IMR-90 (cell line): ENCODE data around the gene AHNAK. TPM values are rescaled to one million over a fixed set of nuclear protein-coding genes. Genes with fewer than 3 reads are reported as not detected.

Source experiments
- ATAC-seq: fragments of 200-7000 bp; cut with Tn5 transposase; 2 replicates; pipeline ENCODE4 v1.9.1; 2020; ENCODE audit warnings: low read depth, mild to moderate bottlenecking, moderate library complexity
- BruUV-seq: library from RNA; stranded (reverse); fragments of 400-500 nt; replicated peaks from 2 replicates; lab custom pipeline; 2021; lab: Mats Ljungman, UMichigan
- CTCF ChIA-PET: fragments of 300-600 bp; formaldehyde crosslinking; extraction: SDS; loops from one replicate; lab custom pipeline; 2021; ENCODE audit warnings: antibody characterized with exemption; lab: Yijun Ruan, JAX
- POLR2A ChIA-PET: fragments of 300-600 bp; sonication (Branson Sonifier 250); formaldehyde crosslinking; loops from one replicate; lab custom pipeline; 2022; ENCODE audit warnings: antibody characterized with exemption; ENCODE audit not compliant: unreplicated experiment; lab: Charles Lee
- DNase-seq: peaks from one replicate; pipeline ENCODE4 v3.0.0; 2013
- H2AFZ ChIP-seq: replicated peaks from 2 replicates; pipeline ENCODE3; 2013; ENCODE audit warnings: low read length, mild to moderate bottlenecking; ENCODE audit not compliant: poor library complexity
- H2AK5ac ChIP-seq: 2 replicates; pipeline ENCODE4 v1.6.1; 2013; ENCODE audit warnings: low read depth, low read length, inconsistent platforms
- H2AK9ac ChIP-seq: replicated peaks from 2 replicates; pipeline ENCODE3; 2013; ENCODE audit warnings: mild to moderate bottlenecking, low read depth, low read length, moderate library complexity; ENCODE audit not compliant: poor library complexity
- H2BK120ac ChIP-seq: 2 replicates; pipeline ENCODE4 v1.6.1; 2013; ENCODE audit warnings: low read depth, low read length, inconsistent platforms
- H2BK15ac ChIP-seq: 3 replicates; pipeline ENCODE4 v1.6.1; 2013; ENCODE audit warnings: low read depth, low read length, inconsistent platforms
- H2BK20ac ChIP-seq: 2 replicates; pipeline ENCODE4 v1.6.1; 2013; ENCODE audit warnings: low read depth, mild to moderate bottlenecking, inconsistent platforms, low read length, moderate library complexity
- H2BK5ac ChIP-seq: 2 replicates; pipeline ENCODE4 v1.6.1; 2013; ENCODE audit warnings: mild to moderate bottlenecking, low read depth, low read length, inconsistent platforms; ENCODE audit not compliant: poor library complexity, severe bottlenecking
- H3K14ac ChIP-seq: replicated peaks from 2 replicates; pipeline ENCODE4 v1.6.1; 2013; ENCODE audit warnings: low read depth, low read length, inconsistent platforms
- H3K18ac ChIP-seq: 2 replicates; pipeline ENCODE4 v1.6.1; 2013; ENCODE audit warnings: low read depth, low read length, control low read depth
- H3K23ac ChIP-seq: 2 replicates; pipeline ENCODE4 v1.6.1; 2013; ENCODE audit warnings: low read depth, low read length, inconsistent platforms
- H3K27ac ChIP-seq: 2 replicates; pipeline ENCODE4 v1.5.1; 2013; ENCODE audit warnings: mild to moderate bottlenecking, control low read depth, low read length; ENCODE audit not compliant: insufficient read depth
- H3K27me3 ChIP-seq: 2 replicates; pipeline ENCODE4 v1.6.1; 2013; ENCODE audit warnings: low read length; ENCODE audit not compliant: control insufficient read depth, insufficient read depth
- H3K36me3 ChIP-seq: 2 replicates; pipeline ENCODE4 v1.6.1; 2013; ENCODE audit warnings: low read length, mixed read lengths; ENCODE audit not compliant: control insufficient read depth, insufficient read depth
- H3K4ac ChIP-seq: 2 replicates; pipeline ENCODE4 v1.6.1; 2013; ENCODE audit warnings: low read depth, low read length, inconsistent platforms
- H3K4me1 ChIP-seq: 2 replicates; pipeline ENCODE4 v1.6.1; 2013; ENCODE audit warnings: low read length, mixed read lengths; ENCODE audit not compliant: control insufficient read depth, insufficient read depth
- H3K4me2 ChIP-seq: 2 replicates; pipeline ENCODE4 v1.6.1; 2013; ENCODE audit warnings: low read depth, mild to moderate bottlenecking, control low read depth, low read length, moderate library complexity
- H3K4me3 ChIP-seq: 2 replicates; pipeline ENCODE4 v1.5.1; 2013; ENCODE audit warnings: low read depth, mild to moderate bottlenecking, control low read depth, low read length, moderate library complexity; ENCODE audit not compliant: insufficient read depth
- H3K56ac ChIP-seq: 2 replicates; pipeline ENCODE4 v1.6.1; 2013; ENCODE audit warnings: low read length, inconsistent platforms; ENCODE audit not compliant: insufficient read depth; ENCODE audit errors: extremely low read depth
- H3K79me1 ChIP-seq, 2 experiments: 2 replicates each; pipeline ENCODE4 v1.6.1; 2013; ENCODE audit warnings: low read length in 2 of 2, inconsistent platforms in 1 of 2, low read depth in 1 of 2
- H3K9ac ChIP-seq: 2 replicates; pipeline ENCODE4 v1.6.1; 2013; ENCODE audit warnings: low read depth, low read length, control low read depth
- H3K9me1 ChIP-seq: 2 replicates; pipeline ENCODE4 v1.6.1; 2013; ENCODE audit warnings: low read length, inconsistent platforms; ENCODE audit not compliant: insufficient read depth
- H3K9me3 ChIP-seq: 2 replicates; pipeline ENCODE4 v1.6.1; 2013; ENCODE audit warnings: low read length; ENCODE audit not compliant: control insufficient read depth, insufficient read depth
- H4K20me1 ChIP-seq: 2 replicates; pipeline ENCODE4 v1.6.1; 2013; ENCODE audit warnings: low read length, inconsistent platforms; ENCODE audit not compliant: insufficient read depth
- H4K5ac ChIP-seq: 2 replicates; pipeline ENCODE4 v1.6.1; 2013; ENCODE audit warnings: mild to moderate bottlenecking, low read depth, low read length, control low read depth
- H4K8ac ChIP-seq, 2 experiments: 2 replicates each; pipeline ENCODE4 v1.6.1; 2013; ENCODE audit warnings: low read depth in 2 of 2, low read length in 2 of 2, control low read depth in 1 of 2, inconsistent platforms in 1 of 2
- H4K91ac ChIP-seq: 2 replicates; pipeline ENCODE4 v1.6.1; 2013; ENCODE audit warnings: low read depth, low read length, inconsistent platforms; ENCODE audit not compliant: insufficient read depth
- CEBPB ChIP-seq: IDR thresholded peaks from 2 replicates; pipeline ENCODE4 v1.6.1; 2012; ENCODE audit warnings: low read depth, low read length, improper control_type of control experiment
- FOS ChIP-seq: fragments of 150-350 bp; IDR thresholded peaks from 2 replicates; pipeline ENCODE4 v1.6.1; 2016; ENCODE audit warnings: low read depth, low read length
- NFE2L2 ChIP-seq: fragments of 150-350 bp; IDR thresholded peaks from 2 replicates; pipeline ENCODE4 v1.6.1; 2016; ENCODE audit warnings: low read depth, mild to moderate bottlenecking, low read length
- POLR2A ChIP-seq: IDR thresholded peaks from 2 replicates; pipeline ENCODE4 v1.6.1; 2012; ENCODE audit warnings: mild to moderate bottlenecking, low read depth, low read length
- RAD21 ChIP-seq: IDR thresholded peaks from 2 replicates; pipeline ENCODE4 v1.6.1; 2012; ENCODE audit warnings: low read length, improper control_type of control experiment
- RCOR1 ChIP-seq: IDR thresholded peaks from 2 replicates; pipeline ENCODE4 v1.6.1; 2012; ENCODE audit warnings: mild to moderate bottlenecking, low read length, improper control_type of control experiment; ENCODE audit not compliant: insufficient replicate concordance
- SMC3 ChIP-seq: fragments of 150-350 bp; IDR thresholded peaks from 2 replicates; pipeline ENCODE4 v1.6.1; 2016; ENCODE audit warnings: low read depth, mild to moderate bottlenecking, antibody characterized with exemption, low read length, moderate library complexity
- USF2 ChIP-seq: fragments of 150-350 bp; IDR thresholded peaks from 2 replicates; pipeline ENCODE4 v1.6.1; 2017; ENCODE audit warnings: mild to moderate bottlenecking, antibody characterized with exemption, low read length, low read depth
- WGBS, 2 experiments: methylation state at CpG; one replicate each; pipeline versions ENCODE4 v1.1.5 to v1.1.7; 2013; ENCODE audit warnings: missing lambda C conversion rate in 2 of 2; ENCODE audit not compliant: insufficient read length in 1 of 2; ENCODE audit errors: extremely low coverage in 2 of 2; 5-methylcytosine and 5-hydroxymethylcytosine counted together
- dilution Hi-C: fragments of 300-500 bp; cut with HindIII; formaldehyde crosslinking; loops from one replicate; pipeline ENCODE4 v1.14.3; 2018; ENCODE audit warnings: low sequenced_read_pairs; ENCODE audit not compliant: unreplicated experiment
- in situ Hi-C: fragments of 300-500 bp; cut with MboI; formaldehyde crosslinking; loops from 3 replicates; pipeline ENCODE4 v1.14.3; 2019; ENCODE audit warnings: low sequenced_read_pairs, inconsistent platforms, mixed read lengths
- intact Hi-C: fragments of 100-400 bp; cut with micrococcal nuclease; formaldehyde crosslinking; loops from 2 replicates; pipeline ENCODE4 v1.10.0; 2022
- polyA plus RNA-seq, 3 experiments: library from polyadenylated mRNA; depleted of rRNA; stranded (reverse); fragments of >200 nt; gene quantifications; 2 replicates each; pipeline ENCODE4 v1.2.3, GENCODE V29; 2012; ENCODE audit warnings: low replicate concordance in 1 of 3
- total RNA-seq: library from RNA; depleted of rRNA; stranded (reverse); fragments of >200 nt; gene quantifications from 2 replicates; pipeline ENCODE4 v1.2.3, GENCODE V29; 2012

AHNAK gene
- total and polyA plus RNA-seq, 2 of the 4 experiments (the other 2 are of a cell fraction): 95.1 to 695 TPM

DNA sequence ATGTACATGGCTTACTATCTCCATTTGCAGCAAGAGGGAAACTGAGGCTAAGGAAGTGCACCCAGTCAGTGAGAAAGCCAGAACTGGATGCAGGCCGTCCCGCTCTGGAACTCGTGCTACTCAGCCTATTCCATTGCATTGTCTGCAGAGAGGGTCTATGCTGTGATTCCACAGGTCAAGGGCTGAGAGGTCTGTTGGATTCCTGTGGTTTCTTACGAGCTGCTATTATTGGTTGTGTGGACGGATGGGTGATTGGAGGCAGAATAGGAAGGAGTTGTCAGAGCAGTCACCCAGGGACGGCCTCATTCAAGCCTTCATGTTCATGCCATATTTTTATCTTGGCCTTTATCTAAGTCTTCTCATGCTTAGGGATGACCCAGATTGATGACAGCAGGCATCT lies 94.3 kb downstream of the AHNAK start:
- 50% methylated on average over 1 of the region's 6 CpGs; no CpG with 5 or more reads in 1 of the 2 experiments for WGBS, 2 experiments
- Histone ChIP-seq H3K27me3 (no peaks in the 10 kb centered on the region), H4K20me1 (no peaks in the 10 kb centered on the region), H4K91ac (no peak overlapping the region), H3K56ac (no peak overlapping the region), H3K27ac (no peak overlapping the region), H4K5ac (no peak overlapping the region), H3K4me2 (no peak overlapping the region), H3K18ac (no peak overlapping the region), H2BK5ac (no peak overlapping the region), H4K8ac (no peak overlapping the region), H3K79me1 (no peaks in the 10 kb centered on the region), H2AK9ac (no peak overlapping the region), H3K36me3 (no peaks in the 10 kb centered on the region), H3K23ac (no peak overlapping the region), H2AK5ac (no peak overlapping the region), H3K9me1 (peaks cover 6% of the 10 kb centered on the region; the same call in 1 of the 2 replicates), H2BK15ac (no peak overlapping the region), H3K9me3 (peaks cover 2% of the 10 kb centered on the region), H3K4me1 (no peaks in the 10 kb centered on the region), H3K14ac (no peak overlapping the region), H3K9ac (no peak overlapping the region), H2BK120ac (no peak overlapping the region), H3K4ac (no peak overlapping the region), H2BK20ac (no peak overlapping the region), H3K4me3 (no peak overlapping the region), H2AFZ (no peak overlapping the region)
- in situ Hi-C loops: no loop called here
- BruUV-seq: no TSS peak
- TF ChIP-seq USF2 (no peak), NFE2L2 (no peak), CEBPB (no peak), SMC3 (no peak), RCOR1 (no peak), RAD21 (no peak), FOS (no peak), POLR2A (no peak)
- DNase-seq: no peak
- POLR2A ChIA-PET: no interaction called here
- dilution Hi-C loops: no loop called here
- no peak for ATAC-seq
- CTCF ChIA-PET: no interaction called here
- intact Hi-C loops: no loop called here
